Upper lobe of left lung (tissue), 4 donors: ENCODE measurements around the gene PLK3.

ENCODE experiments used
- CTCF ChIP-seq, 6 experiments: fragments of 450-650 bp in 4 of 6; fragments of 200-600 bp in 2 of 6; sonication (generic) in 2 of 6; IDR thresholded peaks; one replicate each; pipeline ENCODE4 v1.5.1; 2016 to 2019; ENCODE audit warnings: antibody characterized with exemption in 6 of 6
- EP300 ChIP-seq, 4 donors: sonication (generic); formaldehyde crosslinking; IDR thresholded peaks; one replicate each; pipeline ENCODE4 v1.5.1; 2017; ENCODE audit warnings: antibody characterized with exemption in 4 of 4, control low read depth in 2 of 4
- POLR2A ChIP-seq, 4 donors: fragments of 450-650 bp; IDR thresholded peaks; one replicate each; pipeline ENCODE4 v1.5.1; 2016 to 2017; ENCODE audit warnings: antibody characterized with exemption in 4 of 4, mild to moderate bottlenecking in 2 of 4
- POLR2AphosphoS5 ChIP-seq, 2 donors: sonication (generic); formaldehyde crosslinking; IDR thresholded peaks; one replicate each; pipeline ENCODE4 v1.5.1; 2017; ENCODE audit warnings: antibody characterized with exemption in 2 of 2

GRCh38 chr1:44817771-44818495, 17.8 kb downstream of the PLK3 start:
- TF ChIP-seq CTCF (IDR thresholded peaks at IDR 0.05) (no peak), POLR2A (IDR thresholded peaks at IDR 0.05) (no peak), EP300 (IDR thresholded peaks at IDR 0.05) (no peak), POLR2AphosphoS5 (IDR thresholded peaks at IDR 0.05) (no peak)
